ENCODE measurements around the gene METTL17.

METTL17 gene

GRCh38 chr14:21041676-21042433 is 52.1 kb downstream of the METTL17 start, which contains the start of gene RNASE7:
TSS of gene RNASE7 (plus strand) at chr14:21042362. CDS start at chr14:21042993, 631 bp downstream.
- no peak for DNase-seq (ENCODE audit: insufficient read length)
- TF ChIP-seq TAF1 (IDR thresholded peaks at IDR 0.05; ENCODE audit: borderline replicate concordance, low read depth, low read length) (no peak), POLR2AphosphoS5 (IDR thresholded peaks at IDR 0.05; ENCODE audit: low read depth, low read length) (no peak), POLR2A (IDR thresholded peaks at IDR 0.05; ENCODE audit: low read depth, low read length) (no peak)
- FAIRE-seq: no peak

DNA sequence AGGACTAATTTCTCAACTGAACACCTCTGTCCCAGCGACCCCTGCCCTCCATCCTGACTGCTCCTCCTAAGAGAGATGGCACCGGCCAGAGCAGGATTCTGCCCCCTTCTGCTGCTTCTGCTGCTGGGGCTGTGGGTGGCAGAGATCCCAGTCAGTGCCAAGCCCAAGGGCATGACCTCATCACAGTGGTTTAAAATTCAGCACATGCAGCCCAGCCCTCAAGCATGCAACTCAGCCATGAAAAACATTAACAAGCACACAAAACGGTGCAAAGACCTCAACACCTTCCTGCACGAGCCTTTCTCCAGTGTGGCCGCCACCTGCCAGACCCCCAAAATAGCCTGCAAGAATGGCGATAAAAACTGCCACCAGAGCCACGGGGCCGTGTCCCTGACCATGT is 53.1 kb downstream of the METTL17 start:
- no peak for FAIRE-seq
- TF ChIP-seq TAF1 (IDR thresholded peaks at IDR 0.05; ENCODE audit: borderline replicate concordance, low read depth, low read length) (no peak), POLR2AphosphoS5 (IDR thresholded peaks at IDR 0.05; ENCODE audit: low read depth, low read length) (no peak), POLR2A (IDR thresholded peaks at IDR 0.05; ENCODE audit: low read depth, low read length) (no peak)
- DNase-seq (ENCODE audit: insufficient read length): no peak

GRCh38 chr14:21043387-21043973 is 53.7 kb downstream of the METTL17 start:
- TF ChIP-seq TAF1 (IDR thresholded peaks at IDR 0.05; ENCODE audit: borderline replicate concordance, low read depth, low read length) (no peak), POLR2A (IDR thresholded peaks at IDR 0.05; ENCODE audit: low read depth, low read length) (no peak), POLR2AphosphoS5 (IDR thresholded peaks at IDR 0.05; ENCODE audit: low read depth, low read length) (no peak)
- no peak for DNase-seq (ENCODE audit: insufficient read length)
- no peak for FAIRE-seq

GRCh38 chr14:21043974-21044618 is 54.3 kb downstream of the METTL17 start:
- FAIRE-seq (no peak), DNase-seq (ENCODE audit: insufficient read length) (no peak)
- TF ChIP-seq TAF1 (IDR thresholded peaks at IDR 0.05; ENCODE audit: borderline replicate concordance, low read depth, low read length): no peak
- no peak for TF ChIP-seq POLR2A (IDR thresholded peaks at IDR 0.05; ENCODE audit: low read depth, low read length)
- no peak for TF ChIP-seq POLR2AphosphoS5 (IDR thresholded peaks at IDR 0.05; ENCODE audit: low read depth, low read length)
